ENCODE data around the gene VDAC2.
A peak's percentile ranks its signal among the peaks of the same experiment; 100 is the strongest.

- TF ChIP-seq, protein P1, sequence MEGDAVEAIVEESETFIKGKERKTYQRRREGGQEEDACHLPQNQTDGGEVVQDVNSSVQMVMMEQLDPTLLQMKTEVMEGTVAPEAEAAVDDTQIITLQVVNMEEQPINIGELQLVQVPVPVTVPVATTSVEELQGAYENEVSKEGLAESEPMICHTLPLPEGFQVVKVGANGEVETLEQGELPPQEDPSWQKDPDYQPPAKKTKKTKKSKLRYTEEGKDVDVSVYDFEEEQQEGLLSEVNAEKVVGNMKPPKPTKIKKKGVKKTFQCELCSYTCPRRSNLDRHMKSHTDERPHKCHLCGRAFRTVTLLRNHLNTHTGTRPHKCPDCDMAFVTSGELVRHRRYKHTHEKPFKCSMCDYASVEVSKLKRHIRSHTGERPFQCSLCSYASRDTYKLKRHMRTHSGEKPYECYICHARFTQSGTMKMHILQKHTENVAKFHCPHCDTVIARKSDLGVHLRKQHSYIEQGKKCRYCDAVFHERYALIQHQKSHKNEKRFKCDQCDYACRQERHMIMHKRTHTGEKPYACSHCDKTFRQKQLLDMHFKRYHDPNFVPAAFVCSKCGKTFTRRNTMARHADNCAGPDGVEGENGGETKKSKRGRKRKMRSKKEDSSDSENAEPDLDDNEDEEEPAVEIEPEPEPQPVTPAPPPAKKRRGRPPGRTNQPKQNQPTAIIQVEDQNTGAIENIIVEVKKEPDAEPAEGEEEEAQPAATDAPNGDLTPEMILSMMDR (IDR thresholded peaks at IDR 0.05), result no peak
- TF ChIP-seq POLR2A (IDR thresholded peaks at IDR 0.05), result peak in 1 of 4 donors; percentile 71
Measured at GRCh38 chr10:75209921-75210281, 695 bp upstream of the VDAC2 start.

Data from esophagus squamous epithelium (tissue), 4 donors.